Endodermal cell (in vitro differentiated cells): ENCODE data around the gene STUM. TPM values are rescaled to one million over a fixed set of nuclear protein-coding genes. Genes with fewer than 3 reads are reported as not detected.

Experiments
- DNase-seq: peaks from one replicate; pipeline ENCODE4 v3.0.0-alpha.2; 2017
- H3K27ac ChIP-seq: 2 replicates; pipeline ENCODE4 v1.5.1; 2013; ENCODE audit warnings: mild to moderate bottlenecking, low read depth, low read length, moderate library complexity
- H3K27me3 ChIP-seq: 2 replicates; pipeline ENCODE4 v1.6.1; 2013; ENCODE audit warnings: mild to moderate bottlenecking, low read length, moderate library complexity; ENCODE audit not compliant: insufficient read depth, control insufficient read depth, poor library complexity, severe bottlenecking
- H3K36me3 ChIP-seq: 2 replicates; pipeline ENCODE4 v1.7.0; 2013; ENCODE audit warnings: mild to moderate bottlenecking, low read length, moderate library complexity; ENCODE audit not compliant: control insufficient read depth, insufficient read depth
- H3K4me1 ChIP-seq: one replicate; pipeline ENCODE4 v1.7.0; 2013; ENCODE audit warnings: low read length; ENCODE audit not compliant: control insufficient read depth, insufficient read depth
- H3K4me3 ChIP-seq: 2 replicates; pipeline ENCODE4 v1.5.1; 2013; ENCODE audit warnings: mild to moderate bottlenecking, low read length, moderate library complexity
- H3K9ac ChIP-seq: 2 replicates; pipeline ENCODE4 v1.6.1; 2013; ENCODE audit warnings: mild to moderate bottlenecking, low read length, moderate library complexity; ENCODE audit not compliant: poor library complexity, severe bottlenecking; ENCODE audit errors: extremely low read depth
- H3K9me3 ChIP-seq: 2 replicates; pipeline ENCODE4 v1.6.1; 2013; ENCODE audit warnings: mild to moderate bottlenecking, low read length, moderate library complexity; ENCODE audit not compliant: control insufficient read depth
- H3K27ac Mint-ChIP-seq: 2 replicates; pipeline ENCODE4 v1.8.0; 2020; ENCODE audit warnings: mixed read lengths
- H3K27me3 Mint-ChIP-seq: 2 replicates; pipeline ENCODE4 v1.8.0; 2021; ENCODE audit warnings: mild to moderate bottlenecking, mixed read lengths; ENCODE audit not compliant: insufficient read depth
- H3K36me3 Mint-ChIP-seq: 2 replicates; pipeline ENCODE4 v1.8.0; 2020; ENCODE audit warnings: low read depth, mixed read lengths
- H3K4me1 Mint-ChIP-seq: 2 replicates; pipeline ENCODE4 v1.8.0; 2020; ENCODE audit warnings: mixed read lengths
- H3K4me3 Mint-ChIP-seq: 2 replicates; pipeline ENCODE4 v1.8.0; 2020; ENCODE audit warnings: mild to moderate bottlenecking, moderate library complexity, mixed read lengths
- H3K9me3 Mint-ChIP-seq: 2 replicates; pipeline ENCODE4 v1.8.0; 2020; ENCODE audit warnings: mild to moderate bottlenecking, mixed read lengths
- WGBS, 2 experiments: methylation state at CpG; one replicate each; pipeline versions ENCODE4 v1.1.5 to v1.1.7; 2013; ENCODE audit warnings: missing lambda C conversion rate in 2 of 2, mixed read lengths in 1 of 2; ENCODE audit not compliant: insufficient coverage in 1 of 2, insufficient read length in 1 of 2; 5-methylcytosine and 5-hydroxymethylcytosine counted together
- total RNA-seq, 2 donors: library from RNA; stranded (reverse); fragmentation: NEBNext Ultra II Directional in 1 of 2; extraction: Animal tissue kit (Norgen Biotek cat#: 25700) in 1 of 2; gene quantifications; 2 replicates in 1 of 2; 3 replicates in 1 of 2; pipeline ENCODE4 v1.2.1, GENCODE V29; 2021
- TF ChIP-seq, protein P1 (sequence below): fragments of 200-600 bp; sonication (generic); conservative IDR thresholded peaks from 2 replicates; pipeline ENCODE4 v1.5.0; 2021; ENCODE audit warnings: antibody characterized with exemption, mild to moderate bottlenecking

STUM gene
- total RNA-seq, 2 donors from 2014 or later: 0.04 to 0.20 TPM

DNA sequence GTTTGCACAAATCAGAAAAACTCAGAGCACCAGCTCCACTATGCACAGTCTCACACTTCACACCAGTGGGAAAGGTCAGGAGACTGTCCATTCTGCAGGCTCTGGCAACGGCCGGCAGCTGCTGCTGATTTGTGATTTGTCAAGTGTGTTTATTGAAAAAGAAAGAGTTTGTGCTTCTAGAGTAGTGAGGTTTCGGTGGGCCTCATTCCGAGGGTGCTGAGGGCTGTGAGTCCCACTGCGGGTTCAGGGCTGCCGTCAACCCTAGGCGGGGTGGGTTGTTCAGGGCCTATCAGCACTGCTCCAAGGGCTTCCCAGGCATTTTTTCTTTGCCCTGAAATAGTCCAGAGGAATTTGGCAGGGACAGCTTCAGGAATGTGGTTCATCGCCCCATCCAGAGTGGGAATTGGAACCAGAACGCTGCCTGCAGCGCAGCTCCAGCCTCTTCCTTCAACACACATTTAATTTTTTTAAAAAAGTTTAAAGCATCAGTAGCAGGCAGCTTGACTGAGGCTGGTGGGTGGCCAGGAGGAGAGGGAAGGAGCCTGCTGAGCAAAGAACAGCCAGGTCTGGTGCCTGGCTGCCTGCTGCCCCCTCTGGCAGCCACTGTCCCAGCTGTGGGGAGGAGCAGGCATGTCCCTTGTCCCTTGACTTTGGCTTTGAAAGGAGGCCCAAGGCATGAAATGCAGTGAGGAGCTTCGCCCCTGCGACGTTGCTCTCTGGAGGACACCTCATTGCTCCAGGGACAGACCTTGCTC, 19.7 kb downstream of the STUM start:
- Mint-ChIP-seq H3K4me1 (peaks cover 2% of the 10 kb centered on the region), H3K36me3 (no peaks in the 10 kb centered on the region), H3K9me3 (no peaks in the 10 kb centered on the region), H3K4me3 (no peak overlapping the region), H3K27ac (no peak overlapping the region), H3K27me3 (no peaks in the 10 kb centered on the region)
- H3K4me1 ChIP-seq: no peaks in the 10 kb centered on the region
- peak; percentile 90 for DNase-seq
- no peak overlapping the region for H3K4me3 ChIP-seq
- TF ChIP-seq, protein P1, sequence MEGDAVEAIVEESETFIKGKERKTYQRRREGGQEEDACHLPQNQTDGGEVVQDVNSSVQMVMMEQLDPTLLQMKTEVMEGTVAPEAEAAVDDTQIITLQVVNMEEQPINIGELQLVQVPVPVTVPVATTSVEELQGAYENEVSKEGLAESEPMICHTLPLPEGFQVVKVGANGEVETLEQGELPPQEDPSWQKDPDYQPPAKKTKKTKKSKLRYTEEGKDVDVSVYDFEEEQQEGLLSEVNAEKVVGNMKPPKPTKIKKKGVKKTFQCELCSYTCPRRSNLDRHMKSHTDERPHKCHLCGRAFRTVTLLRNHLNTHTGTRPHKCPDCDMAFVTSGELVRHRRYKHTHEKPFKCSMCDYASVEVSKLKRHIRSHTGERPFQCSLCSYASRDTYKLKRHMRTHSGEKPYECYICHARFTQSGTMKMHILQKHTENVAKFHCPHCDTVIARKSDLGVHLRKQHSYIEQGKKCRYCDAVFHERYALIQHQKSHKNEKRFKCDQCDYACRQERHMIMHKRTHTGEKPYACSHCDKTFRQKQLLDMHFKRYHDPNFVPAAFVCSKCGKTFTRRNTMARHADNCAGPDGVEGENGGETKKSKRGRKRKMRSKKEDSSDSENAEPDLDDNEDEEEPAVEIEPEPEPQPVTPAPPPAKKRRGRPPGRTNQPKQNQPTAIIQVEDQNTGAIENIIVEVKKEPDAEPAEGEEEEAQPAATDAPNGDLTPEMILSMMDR: peak; percentile 81
- H3K9me3 ChIP-seq: no peaks in the 10 kb centered on the region
- H3K27ac ChIP-seq: no peak overlapping the region
- 56 to 78% methylated on average over 3 to 13 of the region's 13 CpGs for WGBS, 2 experiments
- H3K27me3 ChIP-seq: peaks cover 3% of the 10 kb centered on the region
- H3K9ac ChIP-seq: no peak overlapping the region
- no peaks in the 10 kb centered on the region for H3K36me3 ChIP-seq

- H3K9ac ChIP-seq: no peak overlapping the region
- H3K4me3 Mint-ChIP-seq: no peak overlapping the region
- no peaks in the 10 kb centered on the region for H3K4me1 ChIP-seq
- no peak overlapping the region for H3K4me3 ChIP-seq
- no peaks in the 10 kb centered on the region for H3K36me3 Mint-ChIP-seq
- H3K9me3 ChIP-seq: no peaks in the 10 kb centered on the region
- no peak overlapping the region for H3K27ac Mint-ChIP-seq
- no peaks in the 10 kb centered on the region for H3K27me3 Mint-ChIP-seq
- DNase-seq: no peak
- H3K36me3 ChIP-seq: no peaks in the 10 kb centered on the region
- peaks cover 2% of the 10 kb centered on the region for H3K4me1 Mint-ChIP-seq
- 84 to 92% methylated on average over 4 to 6 of the region's 6 CpGs for WGBS, 2 experiments
- H3K9me3 Mint-ChIP-seq: no peaks in the 10 kb centered on the region
- TF ChIP-seq, protein P1: no peak
- peaks cover 3% of the 10 kb centered on the region for H3K27me3 ChIP-seq
- no peak overlapping the region for H3K27ac ChIP-seq
Measured at GRCh38 chr1:226568975-226569741, 20.6 kb downstream of the STUM start.

DNA sequence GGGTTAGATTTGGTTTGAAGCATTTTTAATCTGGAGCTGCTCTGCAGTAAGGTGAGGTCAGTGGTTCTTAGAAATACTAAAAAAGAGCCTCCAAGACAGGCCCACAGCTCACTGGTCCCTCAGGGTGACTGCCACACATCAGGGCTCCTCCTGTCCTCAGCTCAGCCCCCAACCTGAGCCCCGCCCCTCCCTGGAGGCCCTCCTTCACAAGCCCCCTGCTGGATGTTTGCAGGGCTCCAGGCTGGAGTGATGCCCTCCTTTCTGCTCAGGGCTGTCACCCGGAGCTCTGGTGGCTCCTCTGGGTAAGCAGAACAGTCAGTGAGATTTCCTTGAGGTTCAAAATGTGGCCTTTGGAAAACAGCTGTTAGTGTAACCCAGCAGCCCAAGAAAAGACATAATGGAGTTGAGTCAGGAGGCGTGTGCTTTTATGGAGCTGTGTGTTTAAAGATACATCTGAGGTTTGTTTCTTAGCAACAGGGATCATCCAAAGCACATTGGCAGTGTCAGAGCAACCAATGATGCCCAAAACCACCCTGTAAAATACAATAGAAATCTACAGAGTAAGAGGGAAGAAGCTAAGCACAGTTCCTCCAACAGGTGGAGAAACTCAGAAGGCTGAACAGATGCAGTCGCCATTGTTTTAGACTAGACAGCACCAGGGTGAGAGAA, 21.4 kb downstream of the STUM start:
- peak; percentile 96 for DNase-seq
- Histone ChIP-seq H3K4me1 (no peaks in the 10 kb centered on the region), H3K9ac (no peak overlapping the region), H3K27me3 (peaks cover 3% of the 10 kb centered on the region), H3K27ac (no peak overlapping the region), H3K4me3 (no peak overlapping the region), H3K9me3 (no peaks in the 10 kb centered on the region), H3K36me3 (no peaks in the 10 kb centered on the region)
- Mint-ChIP-seq H3K36me3 (no peaks in the 10 kb centered on the region), H3K9me3 (no peaks in the 10 kb centered on the region), H3K27ac (no peak overlapping the region), H3K4me3 (no peak overlapping the region), H3K27me3 (no peaks in the 10 kb centered on the region), H3K4me1 (peaks cover 2% of the 10 kb centered on the region)
- TF ChIP-seq, protein P1: peak; percentile 86
- WGBS, 2 experiments: 59 to 67% methylated on average over 3 to 4 of the region's 4 CpGs
